ENCODE results near the gene SELENOF.

Gene SELENOF

GRCh38 chr1:86913896-86914600 lies at the start of gene SELENOF:
TSS of gene SELENOF (minus strand) at chr1:86914126. CDS start at chr1:86914111, 15 bp downstream.
- peak; percentile 99 for FAIRE-seq

GRCh38 chr1:86960548-86960947 lies 46.6 kb upstream of the SELENOF start:
- no peak for FAIRE-seq

GRCh38 chr1:86957221-86957620 lies 43.3 kb upstream of the SELENOF start:
- FAIRE-seq = no peak

GRCh38 chr1:86956221-86956620 lies 42.3 kb upstream of the SELENOF start:
- no peak for FAIRE-seq

- FAIRE-seq = no peak
Observed at GRCh38 chr1:86955678-86956077, 41.8 kb upstream of the SELENOF start.

- no peak for FAIRE-seq
Observed at GRCh38 chr1:86953167-86953566, 39.2 kb upstream of the SELENOF start.

- no peak for FAIRE-seq
Observed at GRCh38 chr1:86951430-86951829, 37.5 kb upstream of the SELENOF start.

GRCh38 chr1:86950712-86951419 lies 36.9 kb upstream of the SELENOF start:
- no peak for FAIRE-seq

GRCh38 chr1:86948212-86948611 lies 34.3 kb upstream of the SELENOF start:
- no peak for FAIRE-seq

GRCh38 chr1:86942743-86943142 lies 28.8 kb upstream of the SELENOF start:
- FAIRE-seq = no peak

- no peak for FAIRE-seq
Observed at GRCh38 chr1:86942042-86942441, 28.1 kb upstream of the SELENOF start.

GRCh38 chr1:86940599-86940998 lies 26.7 kb upstream of the SELENOF start:
- FAIRE-seq = no peak

GRCh38 chr1:86939406-86939805 lies 25.5 kb upstream of the SELENOF start:
- no peak for FAIRE-seq

GRCh38 chr1:86938855-86939254 lies 24.9 kb upstream of the SELENOF start:
- FAIRE-seq = no peak

GRCh38 chr1:86938450-86938849 lies 24.5 kb upstream of the SELENOF start:
- FAIRE-seq = no peak

- no peak for FAIRE-seq
Observed at GRCh38 chr1:86933562-86934377, 19.8 kb upstream of the SELENOF start.

GRCh38 chr1:86933051-86933450 lies 19.1 kb upstream of the SELENOF start:
- FAIRE-seq = no peak

- no peak for FAIRE-seq
Observed at GRCh38 chr1:86928819-86929218, 14.9 kb upstream of the SELENOF start.

- FAIRE-seq = no peak
Observed at GRCh38 chr1:86926883-86927282, 13.0 kb upstream of the SELENOF start.

- FAIRE-seq = no peak
Observed at GRCh38 chr1:86925742-86926141, 11.8 kb upstream of the SELENOF start.

- FAIRE-seq = no peak
Observed at GRCh38 chr1:86924324-86924960, 10.5 kb upstream of the SELENOF start.

GRCh38 chr1:86922445-86922844 lies 8.5 kb upstream of the SELENOF start:
- no peak for FAIRE-seq

GRCh38 chr1:86916752-86917151 lies 2.8 kb upstream of the SELENOF start:
- peak; percentile 39 for FAIRE-seq

Data from endometrium (tissue), 2 donors.